HG02973 (cell line): ENCODE results near the gene SLC25A22.
A peak's percentile ranks its signal among the peaks of the same experiment; 100 is the strongest.

Source experiments
- ATAC-seq: cut with Tn5 transposase; IDR thresholded peaks from one replicate; pipeline ENCODE4 v1.9.1; 2021; ENCODE audit warnings: moderate library complexity; ENCODE audit not compliant: unreplicated experiment

SLC25A22 gene

DNA sequence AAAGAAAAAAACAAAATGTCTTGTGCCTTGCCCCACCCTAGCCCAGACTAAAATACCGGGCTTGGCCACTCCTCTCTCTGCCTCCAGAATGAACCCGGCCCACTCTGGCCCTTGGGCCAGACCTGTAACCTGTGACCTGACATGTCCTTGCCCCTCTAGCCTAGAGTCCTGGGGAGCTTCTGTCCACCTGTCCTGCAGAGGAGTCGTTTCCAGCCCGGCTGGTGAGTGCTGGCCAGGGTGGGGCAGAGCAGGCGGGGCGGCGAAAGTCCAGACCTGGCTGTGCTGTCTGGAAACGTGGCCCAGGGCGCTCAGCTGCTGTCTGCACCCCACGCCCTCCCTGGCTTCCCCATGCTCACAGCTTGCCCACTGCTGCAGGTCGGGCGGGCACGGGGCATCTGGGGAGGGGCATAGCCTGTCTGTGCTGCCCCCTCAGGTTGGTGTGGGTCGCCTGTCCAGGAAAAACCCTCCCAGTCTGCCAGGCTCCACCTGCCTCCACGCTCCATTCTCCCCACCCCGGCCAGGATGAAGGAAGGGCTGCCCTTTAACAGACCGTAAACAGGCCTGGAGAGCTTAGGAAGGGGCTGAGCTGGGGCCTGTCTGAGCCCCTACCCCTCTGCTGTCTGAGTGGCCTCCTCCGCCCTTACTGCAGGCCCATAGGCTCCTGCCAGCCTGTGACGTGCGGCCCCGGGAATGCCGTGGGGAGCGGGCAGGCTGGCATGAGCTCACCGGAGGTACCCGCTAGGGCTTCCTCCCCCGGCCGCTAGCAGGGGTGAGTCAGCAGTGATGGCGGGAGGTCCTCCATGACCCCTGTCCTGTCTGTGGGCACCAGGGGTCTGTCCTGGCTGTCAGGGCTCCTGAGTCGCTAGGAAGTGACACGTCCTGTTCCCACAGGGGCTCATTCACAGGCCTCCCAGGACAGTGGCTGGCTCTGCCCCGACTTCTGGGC, 36.6 kb upstream of the SLC25A22 start:
- no peak for ATAC-seq

DNA sequence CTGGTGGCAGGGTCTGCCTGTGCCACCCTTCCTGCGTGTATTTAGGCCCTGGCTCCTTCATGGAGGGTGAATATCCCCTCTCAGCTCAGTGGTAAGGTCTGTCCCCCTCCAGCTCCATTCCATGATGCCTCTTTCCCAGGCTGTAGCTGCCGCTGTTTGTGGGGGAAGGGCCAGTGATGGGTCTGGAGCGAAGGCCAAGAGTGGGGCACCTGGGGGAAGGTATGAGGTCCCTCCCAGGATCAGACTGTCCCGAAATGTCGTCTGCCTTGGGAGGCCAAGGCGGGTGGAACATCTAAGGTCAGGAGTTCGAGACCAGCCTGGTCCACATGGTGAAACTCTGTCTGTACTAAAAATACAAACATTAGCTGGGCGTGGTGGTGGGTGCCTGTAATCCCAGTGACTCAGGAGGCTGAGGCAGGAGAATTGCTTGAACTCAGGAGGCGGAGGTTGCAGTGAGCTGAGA, 35.8 kb upstream of the SLC25A22 start:
- no peak for ATAC-seq

DNA sequence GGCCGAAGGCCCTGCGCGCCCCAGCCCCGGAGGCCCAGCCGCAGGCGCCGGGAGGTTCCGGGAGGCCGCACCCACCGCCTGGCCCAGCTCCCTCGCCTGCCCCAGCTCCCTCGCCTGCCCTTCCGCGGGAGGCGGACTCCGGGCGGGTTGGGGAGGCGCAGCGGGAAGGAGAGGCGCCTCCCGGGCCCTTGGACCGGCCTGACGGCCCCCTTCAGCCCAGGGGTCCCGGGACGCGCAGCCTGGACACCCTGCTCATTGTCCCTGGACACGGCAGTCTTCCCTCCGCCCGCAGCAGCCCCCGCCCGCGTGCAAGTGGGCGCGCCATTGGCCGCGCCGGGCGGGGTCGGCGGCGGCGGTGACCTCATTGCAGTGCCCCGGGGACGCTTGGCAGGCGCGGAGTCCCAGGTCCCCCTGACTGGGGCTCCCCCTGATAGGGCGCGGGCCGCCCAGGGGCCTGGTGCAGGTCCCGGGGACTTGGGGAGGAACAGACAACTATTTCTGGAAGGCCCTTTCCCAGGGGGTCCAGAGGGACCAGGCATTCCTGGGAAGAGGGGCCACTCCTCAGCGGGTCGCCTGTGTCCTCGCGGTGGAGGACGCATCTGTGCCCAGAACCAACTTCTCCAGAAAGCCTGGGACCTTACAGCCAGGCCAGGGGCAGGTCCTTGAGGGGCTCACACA, 35.2 kb upstream of the SLC25A22 start:
- peak; percentile 24 for ATAC-seq

GRCh38 chr11:832529-833113, 34.5 kb upstream of the SLC25A22 start, which contains the start of gene CD151:
Gene CD151, plus strand, starts transcription at chr11:832952. Its CDS starts 3,118 bp downstream, at chr11:836070.
- ATAC-seq, result peak; percentile 35

- ATAC-seq, result no peak
Observed at GRCh38 chr11:831961-832528, 34.0 kb upstream of the SLC25A22 start.

DNA sequence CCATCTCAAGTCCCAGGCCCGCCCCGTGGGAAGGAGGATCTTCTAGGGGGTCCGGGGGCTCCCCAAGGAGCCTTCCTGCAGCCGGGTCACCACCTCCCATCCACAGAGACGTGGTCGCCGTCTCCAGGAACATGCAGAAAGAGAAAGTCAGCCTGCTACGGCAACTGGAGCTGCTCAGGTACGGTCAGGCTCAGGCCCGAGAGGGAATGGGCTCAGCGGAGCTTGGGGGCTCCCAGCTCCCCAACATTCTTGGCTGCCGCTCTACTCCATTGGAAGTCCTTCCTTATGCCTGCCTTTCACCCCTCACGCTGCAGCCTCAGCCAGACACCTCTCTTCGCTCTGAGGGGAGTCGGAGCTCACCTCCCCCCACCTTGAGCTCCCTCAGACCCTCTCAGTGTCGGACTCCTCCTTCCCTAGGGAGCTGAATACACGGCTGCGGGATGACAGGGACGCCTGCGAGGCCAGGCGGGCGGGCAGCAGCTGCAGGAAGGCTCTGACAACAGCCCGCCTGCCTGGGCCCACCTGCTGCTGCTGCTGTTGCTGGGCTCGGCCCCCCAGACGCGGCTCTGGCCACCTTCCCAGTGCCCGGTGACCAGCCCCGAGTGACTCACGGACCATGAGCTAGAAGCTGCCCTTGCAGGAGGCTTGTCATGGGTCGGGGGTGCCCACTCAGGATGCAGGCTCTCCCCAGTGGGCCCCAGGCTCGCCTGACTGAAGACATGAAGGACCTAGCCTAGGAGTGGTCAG, 33.2 kb upstream of the SLC25A22 start:
- ATAC-seq, result no peak

GRCh38 chr11:830295-831117, 32.4 kb upstream of the SLC25A22 start:
- no peak for ATAC-seq

- ATAC-seq, result no peak
Observed at GRCh38 chr11:829847-830294, 31.8 kb upstream of the SLC25A22 start.

- ATAC-seq, result no peak
Observed at GRCh38 chr11:829176-829846, 31.2 kb upstream of the SLC25A22 start.

- ATAC-seq, result no peak
Observed at GRCh38 chr11:828506-829175, 30.6 kb upstream of the SLC25A22 start.

DNA sequence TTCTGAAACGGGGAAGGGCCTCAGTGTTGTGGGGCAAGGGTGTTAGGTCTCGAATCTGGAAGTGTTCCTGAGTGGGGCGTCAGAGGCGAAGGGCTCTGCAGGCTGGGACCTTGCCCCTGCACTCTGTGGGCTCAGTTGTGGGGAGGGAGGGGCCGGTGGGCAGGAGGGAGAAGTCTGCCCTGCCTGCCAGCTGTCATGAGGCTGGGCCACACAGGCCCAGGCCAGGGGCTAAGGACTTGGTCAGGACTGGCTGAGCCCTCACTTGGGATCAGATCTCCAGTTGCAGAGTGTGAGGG, 29.8 kb upstream of the SLC25A22 start, which contains the start of gene CRACR2B:
Gene CRACR2B (plus strand): TSS at position 23 of the 296 bp plus-strand sequence. CDS start 689 bp downstream, outside the sequence.
- ATAC-seq, result no peak

DNA sequence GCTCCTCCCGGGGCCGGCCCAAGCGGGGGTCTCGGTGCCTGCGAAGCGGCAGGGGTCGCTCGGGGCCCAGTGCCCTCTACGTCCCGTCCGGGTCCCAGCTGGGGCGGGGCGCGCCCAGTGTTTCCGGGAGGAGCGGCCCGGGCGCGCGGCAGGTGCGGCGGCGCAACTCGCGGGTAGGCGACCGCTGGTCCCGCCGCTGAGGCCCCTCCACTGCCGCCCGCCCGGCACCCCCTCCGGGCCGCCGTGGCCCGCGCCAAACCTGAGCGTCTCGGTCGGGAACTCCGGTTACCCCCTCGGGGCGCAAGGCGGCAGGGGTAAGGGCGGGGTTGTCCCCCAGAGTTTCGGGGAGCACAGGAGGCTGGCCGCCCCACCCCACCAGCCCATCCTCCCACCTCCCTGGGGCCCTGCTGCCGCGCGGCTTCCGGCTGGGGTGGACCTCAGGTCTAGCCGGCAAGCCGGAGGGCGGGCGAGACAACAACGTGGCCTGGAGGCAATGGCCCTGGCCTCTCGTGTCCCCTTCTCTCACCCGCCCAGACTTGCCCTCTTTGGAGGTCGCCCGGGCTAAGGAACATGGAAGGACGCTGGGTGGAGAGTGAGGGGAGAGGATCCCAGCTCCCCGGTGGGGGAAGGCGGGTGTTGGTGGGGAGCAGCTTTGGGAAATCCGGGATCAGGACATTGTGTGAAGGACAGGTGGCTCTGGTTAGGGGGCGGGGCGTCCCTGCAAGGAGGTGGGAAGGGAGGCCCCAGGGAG, 29.2 kb upstream of the SLC25A22 start:
- ATAC-seq, result no peak

- ATAC-seq, result no peak
Observed at GRCh38 chr11:826836-827145, 28.7 kb upstream of the SLC25A22 start.

- ATAC-seq, result no peak
Observed at GRCh38 chr11:826227-826621, 28.1 kb upstream of the SLC25A22 start.

GRCh38 chr11:825366-826226, 27.5 kb upstream of the SLC25A22 start:
- no peak for ATAC-seq

- ATAC-seq, result no peak
Observed at GRCh38 chr11:824942-825341, 26.9 kb upstream of the SLC25A22 start.

DNA sequence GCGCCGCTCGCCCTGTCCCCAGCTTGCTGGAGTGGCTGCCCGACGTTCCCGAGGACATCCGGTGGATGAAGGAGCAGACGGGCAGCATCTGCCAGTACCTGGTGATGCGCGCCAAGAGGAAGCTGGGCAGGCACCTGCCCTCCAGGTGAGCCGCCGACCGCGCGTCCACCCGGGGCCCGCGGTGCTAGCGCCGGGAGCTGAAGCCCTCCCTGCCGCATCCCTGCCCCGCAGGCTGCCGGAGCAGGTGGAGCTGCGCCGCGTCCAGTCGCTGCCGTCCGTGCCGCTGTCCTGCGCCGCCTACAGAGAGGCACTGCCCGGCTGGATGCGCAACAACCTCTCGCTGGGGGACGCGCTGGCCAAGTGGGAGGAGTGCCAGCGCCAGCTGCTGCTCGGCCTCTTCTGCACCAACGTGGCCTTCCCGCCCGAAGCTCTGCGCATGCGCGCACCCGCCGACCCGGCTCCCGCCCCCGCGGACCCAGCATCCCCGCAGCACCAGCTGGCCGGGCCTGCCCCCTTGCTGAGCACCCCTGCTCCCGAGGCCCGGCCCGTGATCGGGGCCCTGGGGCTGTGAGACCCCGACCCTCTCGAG, 26.3 kb upstream of the SLC25A22 start:
- no peak for ATAC-seq
